Measurements from ENCODE around the gene FTCD. TPM values are rescaled to one million over a fixed set of nuclear protein-coding genes. Genes with fewer than 3 reads are reported as not detected.

The FTCD gene
- total and polyA plus RNA-seq, 2 of the 4 experiments (the other 2 are of a cell fraction): 0.55 TPM; not detected in 1

DNA sequence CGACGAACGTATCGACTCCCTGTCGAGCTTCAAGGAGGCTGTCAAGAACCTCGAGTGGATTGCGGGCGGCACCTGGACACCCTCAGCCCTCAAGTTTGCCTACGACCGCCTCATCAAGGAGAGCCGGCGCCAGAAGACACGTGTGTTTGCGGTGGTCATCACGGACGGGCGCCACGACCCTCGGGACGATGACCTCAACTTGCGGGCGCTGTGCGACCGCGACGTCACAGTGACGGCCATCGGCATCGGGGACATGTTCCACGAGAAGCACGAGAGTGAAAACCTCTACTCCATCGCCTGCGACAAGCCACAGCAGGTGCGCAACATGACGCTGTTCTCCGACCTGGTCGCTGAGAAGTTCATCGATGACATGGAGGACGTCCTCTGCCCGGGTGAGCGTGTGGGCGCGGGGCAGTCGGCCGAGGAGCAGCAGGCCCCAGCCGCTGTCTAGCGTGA lies 29.5 kb downstream of the FTCD start:
- DNase-seq (no peak), ATAC-seq (ENCODE audit: low read depth) (no peak)
- no peak for TF ChIP-seq FOS (IDR thresholded peaks at IDR 0.05; ENCODE audit: low read depth, low read length)
- no peak for TF ChIP-seq MXI1 (IDR thresholded peaks at IDR 0.05; ENCODE audit: borderline replicate concordance, low read depth, low read length)
- no peak for TF ChIP-seq RAD21 (IDR thresholded peaks at IDR 0.05; ENCODE audit: low read length)
- no peak for TF ChIP-seq RCOR1 (IDR thresholded peaks at IDR 0.05; ENCODE audit: insufficient replicate concordance, low read length)
- no peak for TF ChIP-seq CEBPB (IDR thresholded peaks at IDR 0.05; ENCODE audit: low read depth, low read length)
- TF ChIP-seq SMC3 (IDR thresholded peaks at IDR 0.05; ENCODE audit: low read depth, low read length): no peak
- TF ChIP-seq USF2 (IDR thresholded peaks at IDR 0.05; ENCODE audit: low read depth, low read length): no peak
- TF ChIP-seq MAZ (IDR thresholded peaks at IDR 0.05; ENCODE audit: borderline replicate concordance, low read depth, low read length): no peak
- no peak for TF ChIP-seq CHD1 (IDR thresholded peaks at IDR 0.05; ENCODE audit: low read depth, low read length)
- no peak for TF ChIP-seq BHLHE40 (IDR thresholded peaks at IDR 0.05; ENCODE audit: low read depth, low read length)
- no peak for TF ChIP-seq ELK1 (IDR thresholded peaks at IDR 0.05; ENCODE audit: borderline replicate concordance, low read depth, low read length)
- no peak for TF ChIP-seq RFX5 (IDR thresholded peaks at IDR 0.05; ENCODE audit: low read depth, low read length)
- TF ChIP-seq POLR2A (IDR thresholded peaks at IDR 0.05; ENCODE audit: low read depth, low read length): no peak
- TF ChIP-seq, protein P1, sequence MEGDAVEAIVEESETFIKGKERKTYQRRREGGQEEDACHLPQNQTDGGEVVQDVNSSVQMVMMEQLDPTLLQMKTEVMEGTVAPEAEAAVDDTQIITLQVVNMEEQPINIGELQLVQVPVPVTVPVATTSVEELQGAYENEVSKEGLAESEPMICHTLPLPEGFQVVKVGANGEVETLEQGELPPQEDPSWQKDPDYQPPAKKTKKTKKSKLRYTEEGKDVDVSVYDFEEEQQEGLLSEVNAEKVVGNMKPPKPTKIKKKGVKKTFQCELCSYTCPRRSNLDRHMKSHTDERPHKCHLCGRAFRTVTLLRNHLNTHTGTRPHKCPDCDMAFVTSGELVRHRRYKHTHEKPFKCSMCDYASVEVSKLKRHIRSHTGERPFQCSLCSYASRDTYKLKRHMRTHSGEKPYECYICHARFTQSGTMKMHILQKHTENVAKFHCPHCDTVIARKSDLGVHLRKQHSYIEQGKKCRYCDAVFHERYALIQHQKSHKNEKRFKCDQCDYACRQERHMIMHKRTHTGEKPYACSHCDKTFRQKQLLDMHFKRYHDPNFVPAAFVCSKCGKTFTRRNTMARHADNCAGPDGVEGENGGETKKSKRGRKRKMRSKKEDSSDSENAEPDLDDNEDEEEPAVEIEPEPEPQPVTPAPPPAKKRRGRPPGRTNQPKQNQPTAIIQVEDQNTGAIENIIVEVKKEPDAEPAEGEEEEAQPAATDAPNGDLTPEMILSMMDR (conservative IDR thresholded peaks at IDR 0.05; ENCODE audit: low read depth, low read length): no peak
- no peak for TF ChIP-seq MAFK (IDR thresholded peaks at IDR 0.05; ENCODE audit: low read depth, low read length)
- TF ChIP-seq NFE2L2 (IDR thresholded peaks at IDR 0.05; ENCODE audit: low read depth, low read length): no peak
- Histone ChIP-seq H3K4ac (ENCODE audit: low read depth, low read length) (no peak overlapping the region), H3K36me3 (ENCODE audit: control insufficient read depth, insufficient read depth, low read length) (peaks cover 98% of the 10 kb centered on the region), H3K9me1 (ENCODE audit: insufficient read depth, low read length) (peaks cover 26% of the 10 kb centered on the region), H2BK120ac (ENCODE audit: low read depth, low read length) (no peak overlapping the region), H3K18ac (ENCODE audit: low read depth, low read length) (no peak overlapping the region), H3K4me1 (ENCODE audit: control insufficient read depth, insufficient read depth, low read length) (peaks cover 9% of the 10 kb centered on the region; the same call in 1 of the 2 replicates), H3K9ac (ENCODE audit: low read depth, low read length) (no peak overlapping the region), H2AFZ (replicated peaks; ENCODE audit: low read length, poor library complexity) (peak overlapping the region; percentile 49), H3K79me1 (ENCODE audit: low read depth in 1 of 2, low read length in 2 of 2) (peaks cover 15 to 85% of the 10 kb centered on the region in 2 experiments), H2AK5ac (ENCODE audit: low read depth, low read length) (no peak overlapping the region), H3K27me3 (ENCODE audit: control insufficient read depth, insufficient read depth, low read length) (no peaks in the 10 kb centered on the region), H4K20me1 (ENCODE audit: insufficient read depth, low read length) (peaks cover 99% of the 10 kb centered on the region), H2BK5ac (ENCODE audit: low read depth, low read length, poor library complexity, severe bottlenecking) (no peak overlapping the region), H4K91ac (ENCODE audit: insufficient read depth, low read depth, low read length) (no peak overlapping the region), H4K8ac (ENCODE audit: low read depth in 2 of 2, low read length in 2 of 2) (no peak overlapping the region), H4K5ac (ENCODE audit: low read depth, low read length) (no peak overlapping the region), H3K14ac (replicated peaks; ENCODE audit: low read depth, low read length) (no peak overlapping the region), H3K56ac (ENCODE audit: extremely low read depth, insufficient read depth, low read length) (no peak overlapping the region), H3K27ac (ENCODE audit: insufficient read depth, low read length) (no peak overlapping the region), H3K4me2 (ENCODE audit: low read depth, low read length) (no peak overlapping the region), H2BK20ac (ENCODE audit: low read depth, low read length) (no peak overlapping the region), H2BK15ac (ENCODE audit: low read depth, low read length) (no peak overlapping the region), H3K23ac (ENCODE audit: low read depth, low read length) (no peak overlapping the region), H3K4me3 (ENCODE audit: insufficient read depth, low read depth, low read length) (no peak overlapping the region), H3K9me3 (ENCODE audit: control insufficient read depth, insufficient read depth, low read length) (no peaks in the 10 kb centered on the region), H2AK9ac (replicated peaks; ENCODE audit: low read depth, low read length, poor library complexity) (peak overlapping the region; percentile 61)
- ChIA-PET CTCF (no interaction called here), POLR2A (ENCODE audit: unreplicated experiment) (no interaction called here)
- 92% methylated on average over 43 of the region's 47 CpGs; no CpG with 5 or more reads in 1 of the 2 experiments for WGBS, 2 experiments (ENCODE audit: extremely low coverage in 2 of 2, insufficient read length in 1 of 2)
- in situ Hi-C loops (cut with MboI; ENCODE audit: low sequenced_read_pairs): no loop called here
- dilution Hi-C loops (cut with HindIII; ENCODE audit: low sequenced_read_pairs, unreplicated experiment): no loop called here
- intact Hi-C loops (cut with micrococcal nuclease): no loop called here
- BruUV-seq (replicated peaks): TSS peak; percentile 94
